Measurements from ENCODE around the gene TARS2. TPM values are rescaled to one million over a fixed set of nuclear protein-coding genes. Genes with fewer than 3 reads are reported as not detected.

TARS2 gene
- total RNA-seq, 2 donors from 2014 or later = 19.1 to 30.4 TPM

- Histone ChIP-seq H3K9me3 (no peaks in the 10 kb centered on the region), H3K36me3 (peaks cover 4% of the 10 kb centered on the region), H3K27ac (no peak overlapping the region), H3K4me1 (no peaks in the 10 kb centered on the region), H3K4me3 (no peak overlapping the region), H3K9ac (ENCODE audit: low read depth in 2 of 2, low read length in 2 of 2) (no peak overlapping the region), H3K27me3 (no peaks in the 10 kb centered on the region)
- no peak for TF ChIP-seq CTCF (IDR thresholded peaks at IDR 0.05)
- intact Hi-C loops (cut with DNase I) = loop anchor here (5.0 to 10.0 kb wide), 2 partner anchors 65 to 158 kb away; partner anchors contain the start of gene ENSA
- no peak for DNase-seq
Measured at GRCh38 chr1:150466964-150467363, 20.3 kb upstream of the TARS2 start.

GRCh38 chr1:150469291-150469690, 17.9 kb upstream of the TARS2 start:
- Histone ChIP-seq H3K9ac (ENCODE audit: low read depth in 2 of 2, low read length in 2 of 2) (no peak overlapping the region), H3K9me3 (no peaks in the 10 kb centered on the region), H3K36me3 (peaks cover 12% of the 10 kb centered on the region), H3K4me3 (no peak overlapping the region), H3K27ac (no peak overlapping the region), H3K4me1 (no peaks in the 10 kb centered on the region), H3K27me3 (no peaks in the 10 kb centered on the region)
- intact Hi-C loops (cut with DNase I) = loop anchor here (5.0 to 10.0 kb wide), 2 partner anchors 63 to 156 kb away; partner anchors contain the start of gene ENSA
- TF ChIP-seq CTCF (IDR thresholded peaks at IDR 0.05) = no peak
- DNase-seq = no peak

- Histone ChIP-seq H3K4me1 (peaks cover 3% of the 10 kb centered on the region), H3K4me3 (no peak overlapping the region), H3K27ac (no peak overlapping the region), H3K9me3 (no peaks in the 10 kb centered on the region), H3K36me3 (peaks cover 8% of the 10 kb centered on the region), H3K27me3 (no peaks in the 10 kb centered on the region), H3K9ac (ENCODE audit: low read depth in 2 of 2, low read length in 2 of 2) (no peak overlapping the region)
- no peak for TF ChIP-seq CTCF (IDR thresholded peaks at IDR 0.05)
- no peak for DNase-seq
- intact Hi-C loops (cut with DNase I) = no loop called here
Measured at GRCh38 chr1:150472601-150473200, 14.5 kb upstream of the TARS2 start.

- no peak overlapping the region for H3K27ac ChIP-seq
Measured at GRCh38 chr1:150473659-150474058, 13.6 kb upstream of the TARS2 start.

GRCh38 chr1:150474869-150475268, 12.3 kb upstream of the TARS2 start:
- intact Hi-C loops (cut with DNase I) = no loop called here
- H3K27ac ChIP-seq = no peak overlapping the region
- no peak for DNase-seq

More at GRCh38 chr1:150473659-150474058, 13.6 kb upstream of the TARS2 start:
- Histone ChIP-seq H3K4me1 (peaks cover 7% of the 10 kb centered on the region), H3K9ac (ENCODE audit: low read depth in 2 of 2, low read length in 2 of 2) (no peak overlapping the region), H3K4me3 (no peak overlapping the region), H3K36me3 (peaks cover 8% of the 10 kb centered on the region), H3K27me3 (no peaks in the 10 kb centered on the region), H3K9me3 (no peaks in the 10 kb centered on the region)
- no peak for TF ChIP-seq CTCF (IDR thresholded peaks at IDR 0.05)
- intact Hi-C loops (cut with DNase I) = no loop called here
- no peak for DNase-seq

More at GRCh38 chr1:150474869-150475268, 12.3 kb upstream of the TARS2 start:
- TF ChIP-seq CTCF (IDR thresholded peaks at IDR 0.05) = no peak
- H3K9ac ChIP-seq (ENCODE audit: low read depth in 2 of 2, low read length in 2 of 2) = no peak overlapping the region
- H3K9me3 ChIP-seq = no peaks in the 10 kb centered on the region
- H3K27me3 ChIP-seq = no peaks in the 10 kb centered on the region
- peaks cover 7% of the 10 kb centered on the region for H3K4me1 ChIP-seq
- H3K4me3 ChIP-seq = no peak overlapping the region
- H3K36me3 ChIP-seq = peaks cover 8% of the 10 kb centered on the region

Data from colonic mucosa (tissue), 4 donors.